ENCODE data around the gene NEO1. TPM values are rescaled to one million over a fixed set of nuclear protein-coding genes. Genes with fewer than 3 reads are reported as not detected.

Gene NEO1
- total RNA-seq, 4 donors from 2014 or later: 12.7 to 30.5 (median 16.4) TPM

- TF ChIP-seq, protein P1, sequence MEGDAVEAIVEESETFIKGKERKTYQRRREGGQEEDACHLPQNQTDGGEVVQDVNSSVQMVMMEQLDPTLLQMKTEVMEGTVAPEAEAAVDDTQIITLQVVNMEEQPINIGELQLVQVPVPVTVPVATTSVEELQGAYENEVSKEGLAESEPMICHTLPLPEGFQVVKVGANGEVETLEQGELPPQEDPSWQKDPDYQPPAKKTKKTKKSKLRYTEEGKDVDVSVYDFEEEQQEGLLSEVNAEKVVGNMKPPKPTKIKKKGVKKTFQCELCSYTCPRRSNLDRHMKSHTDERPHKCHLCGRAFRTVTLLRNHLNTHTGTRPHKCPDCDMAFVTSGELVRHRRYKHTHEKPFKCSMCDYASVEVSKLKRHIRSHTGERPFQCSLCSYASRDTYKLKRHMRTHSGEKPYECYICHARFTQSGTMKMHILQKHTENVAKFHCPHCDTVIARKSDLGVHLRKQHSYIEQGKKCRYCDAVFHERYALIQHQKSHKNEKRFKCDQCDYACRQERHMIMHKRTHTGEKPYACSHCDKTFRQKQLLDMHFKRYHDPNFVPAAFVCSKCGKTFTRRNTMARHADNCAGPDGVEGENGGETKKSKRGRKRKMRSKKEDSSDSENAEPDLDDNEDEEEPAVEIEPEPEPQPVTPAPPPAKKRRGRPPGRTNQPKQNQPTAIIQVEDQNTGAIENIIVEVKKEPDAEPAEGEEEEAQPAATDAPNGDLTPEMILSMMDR (IDR thresholded peaks at IDR 0.05; ENCODE audit: low read depth): no peak
These were observed 6.2 kb upstream of the NEO1 start for GRCh38 chr15:73046073-73046472.

DNA sequence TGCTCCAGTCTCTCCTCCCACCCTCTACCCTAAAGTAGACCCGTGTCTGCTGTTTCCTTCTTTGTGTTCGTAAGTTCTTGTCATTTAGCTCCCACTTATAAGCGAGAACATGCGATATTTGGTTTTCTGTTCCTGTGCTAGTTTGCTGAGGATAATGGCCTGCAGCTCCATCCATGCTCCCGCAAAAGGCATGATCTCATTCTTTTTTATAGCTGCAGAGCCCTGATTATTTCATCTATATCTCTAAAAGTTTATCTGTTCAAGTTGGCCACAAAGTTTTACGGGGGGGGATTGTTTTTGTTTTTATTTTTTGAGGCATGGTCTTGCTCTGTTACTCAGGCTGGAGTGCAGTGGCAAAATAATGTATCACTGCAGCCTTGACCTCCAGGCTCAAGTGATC is 4.4 kb upstream of the NEO1 start:
- TF ChIP-seq, protein P1 (IDR thresholded peaks at IDR 0.05; ENCODE audit: low read depth): no peak

DNA sequence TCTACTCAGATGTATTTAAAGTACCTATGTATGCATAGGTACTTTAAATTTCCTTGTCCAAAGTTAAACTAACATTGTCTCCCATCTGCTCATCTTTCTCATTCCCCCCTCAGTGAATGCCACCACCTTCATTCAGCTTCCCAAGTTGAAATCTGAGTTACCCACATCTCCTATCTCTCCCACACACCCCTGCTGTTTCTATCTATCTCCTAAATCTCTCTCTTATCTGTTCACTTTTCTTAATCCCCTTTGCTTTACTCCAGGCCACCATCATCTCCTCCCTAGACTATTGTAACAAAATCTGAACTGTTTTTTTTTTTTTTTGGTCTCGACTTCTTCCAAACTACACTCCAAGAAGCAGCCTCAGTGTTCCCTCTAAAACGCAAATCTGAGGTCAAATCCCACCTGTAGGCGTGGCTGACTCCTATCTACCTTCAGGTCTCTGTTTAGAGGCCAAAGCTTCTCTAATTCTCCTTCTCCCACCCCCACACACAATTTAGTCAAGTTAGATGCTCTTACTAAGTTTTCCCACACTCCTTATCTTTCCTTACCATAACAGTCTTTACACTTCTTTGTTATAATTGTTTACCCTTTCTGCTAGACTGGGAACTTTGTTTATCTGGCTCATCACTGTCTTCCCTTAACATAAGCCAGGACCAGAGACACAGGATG is 3.5 kb upstream of the NEO1 start:
- TF ChIP-seq, protein P1 (IDR thresholded peaks at IDR 0.05; ENCODE audit: low read depth): no peak

- TF ChIP-seq, protein P1 (IDR thresholded peaks at IDR 0.05; ENCODE audit: low read depth): no peak
These were observed 2.6 kb upstream of the NEO1 start for GRCh38 chr15:73049564-73050215.

DNA sequence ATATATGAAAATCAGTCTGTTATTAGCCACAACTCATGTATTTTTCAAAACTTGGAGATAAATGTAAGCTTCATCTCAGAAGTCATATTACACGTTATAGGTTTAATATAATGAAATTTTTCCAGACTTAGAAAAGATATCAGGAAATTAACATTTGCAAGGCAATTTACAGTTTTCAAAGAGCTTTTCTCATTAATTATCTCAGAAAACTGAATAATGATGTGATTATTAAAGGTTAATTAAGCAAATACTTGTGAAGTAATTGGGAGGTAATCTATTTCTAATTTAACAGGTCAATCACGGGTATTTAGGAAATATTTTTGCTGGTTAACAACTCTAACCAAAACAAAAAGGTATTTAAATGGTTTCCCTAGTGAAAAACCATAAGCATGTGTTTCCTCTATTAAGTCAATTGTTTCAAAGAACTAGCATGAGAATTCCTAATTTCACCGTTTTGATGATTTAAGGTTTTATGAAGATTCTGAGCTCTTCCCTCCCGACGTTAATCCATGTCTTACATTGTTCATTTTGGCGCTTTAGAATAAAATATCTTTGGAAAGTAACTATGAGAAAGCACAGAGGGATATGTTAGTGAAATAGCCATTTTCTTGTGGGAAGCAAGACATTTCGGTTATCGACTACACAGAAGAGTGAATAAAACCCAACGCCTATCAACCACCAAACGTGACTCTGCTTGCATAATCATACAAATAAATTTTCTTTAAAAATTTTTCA is 1.5 kb upstream of the NEO1 start:
- TF ChIP-seq, protein P1 (IDR thresholded peaks at IDR 0.05; ENCODE audit: low read depth): no peak

GRCh38 chr15:73051391-73051806 is 864 bp upstream of the NEO1 start:
- TF ChIP-seq, protein P1 (IDR thresholded peaks at IDR 0.05; ENCODE audit: low read depth): no peak

Measured in subcutaneous adipose tissue (tissue), 4 donors.